SK-N-MC (cell line): ENCODE data around the gene ZG16B.

ENCODE experiments used
- DNase-seq: peaks from one replicate; pipeline ENCODE4 v3.0.0-alpha.2; 2011; ENCODE audit warnings: low read depth, low spot score
- H3K27ac ChIP-seq: fragments of 200-600 bp; sonication (generic); 2 replicates; pipeline ENCODE4 v1.5.1; 2016; ENCODE audit warnings: mixed run types
- H3K36me3 ChIP-seq: fragments of 200-600 bp; sonication (generic); 2 replicates; pipeline ENCODE4 v1.6.1; 2017; ENCODE audit warnings: antibody characterized with exemption, low read length, mixed read lengths; ENCODE audit not compliant: insufficient read depth
- H3K4me3 ChIP-seq: fragments of 200-600 bp; sonication (generic); 2 replicates; pipeline ENCODE4 v1.5.1; 2016
- H3K9ac ChIP-seq: fragments of 200-600 bp; sonication (generic); 2 replicates; pipeline ENCODE4 v1.8.0; 2017; ENCODE audit warnings: mixed run types, mixed read lengths; ENCODE audit not compliant: insufficient read length
- H3K9me3 ChIP-seq: fragments of 200-600 bp; sonication (generic); 2 replicates; pipeline ENCODE4 v1.6.1; 2017; ENCODE audit warnings: low read depth, mild to moderate bottlenecking, antibody characterized with exemption, low read length, moderate library complexity, mixed read lengths
- EZH2 ChIP-seq: fragments of 200-600 bp; sonication (generic); IDR thresholded peaks from one replicate; pipeline ENCODE4 v1.6.1; 2017; ENCODE audit warnings: antibody characterized with exemption
- FOXP2 ChIP-seq: optimal IDR thresholded peaks from 2 replicates; pipeline ENCODE3; 2011; ENCODE audit warnings: mild to moderate bottlenecking, moderate library complexity; ENCODE audit not compliant: insufficient read depth; ENCODE audit errors: extremely low read length, control extremely low read depth
- POLR2AphosphoS5 ChIP-seq: IDR thresholded peaks from 2 replicates; pipeline ENCODE4 v1.6.1; 2012; ENCODE audit warnings: mild to moderate bottlenecking, low read depth, low read length, borderline replicate concordance

The ZG16B gene

GRCh38 chr16:2814551-2815298, 15.4 kb upstream of the ZG16B start:
- Histone ChIP-seq H3K27ac (no peak overlapping the region), H3K4me3 (no peak overlapping the region), H3K36me3 (no peaks in the 10 kb centered on the region), H3K9ac (no peak overlapping the region), H3K9me3 (no peaks in the 10 kb centered on the region)
- DNase-seq: no peak
- TF ChIP-seq POLR2AphosphoS5: no peak
- no peak for TF ChIP-seq EZH2
- TF ChIP-seq FOXP2: no peak

GRCh38 chr16:2815299-2815771, 14.8 kb upstream of the ZG16B start:
- H3K4me3 ChIP-seq: no peak overlapping the region
- no peak for DNase-seq
- H3K36me3 ChIP-seq: no peaks in the 10 kb centered on the region
- H3K27ac ChIP-seq: no peak overlapping the region
- H3K9ac ChIP-seq: no peak overlapping the region
- TF ChIP-seq EZH2 (no peak), POLR2AphosphoS5 (no peak), FOXP2 (no peak)
- H3K9me3 ChIP-seq: no peaks in the 10 kb centered on the region

GRCh38 chr16:2816751-2817339, 13.3 kb upstream of the ZG16B start, which contains the start of gene PRSS21:
TSS of gene PRSS21 (plus strand) at chr16:2817237. CDS start at chr16:2817269, 32 bp downstream.
- H3K4me3 ChIP-seq: no peak within 1 kb of the TSS
- no peak within 1 kb of the TSS for H3K27ac ChIP-seq
- no peaks in the 10 kb centered on the region for H3K9me3 ChIP-seq
- no peak for DNase-seq
- TF ChIP-seq FOXP2: no peak
- TF ChIP-seq EZH2: no peak
- TF ChIP-seq POLR2AphosphoS5: no peak
- no peak within 1 kb of the TSS for H3K9ac ChIP-seq
- no peaks in the 10 kb centered on the region for H3K36me3 ChIP-seq

GRCh38 chr16:2817340-2818271, 12.5 kb upstream of the ZG16B start:
- Histone ChIP-seq H3K9ac (no peak overlapping the region), H3K9me3 (no peaks in the 10 kb centered on the region), H3K4me3 (no peak overlapping the region), H3K36me3 (no peaks in the 10 kb centered on the region), H3K27ac (no peak overlapping the region)
- TF ChIP-seq FOXP2 (no peak), EZH2 (no peak), POLR2AphosphoS5 (no peak)
- DNase-seq: no peak

GRCh38 chr16:2818272-2818876, 11.7 kb upstream of the ZG16B start:
- Histone ChIP-seq H3K27ac (no peak overlapping the region), H3K36me3 (no peaks in the 10 kb centered on the region), H3K9ac (no peak overlapping the region), H3K9me3 (no peaks in the 10 kb centered on the region), H3K4me3 (no peak overlapping the region)
- no peak for DNase-seq
- TF ChIP-seq EZH2 (no peak), POLR2AphosphoS5 (no peak), FOXP2 (no peak)

- no peak for DNase-seq
- Histone ChIP-seq H3K9me3 (no peaks in the 10 kb centered on the region), H3K4me3 (no peak overlapping the region), H3K27ac (no peak overlapping the region), H3K9ac (no peak overlapping the region), H3K36me3 (no peaks in the 10 kb centered on the region)
- no peak for TF ChIP-seq EZH2
- no peak for TF ChIP-seq FOXP2
- no peak for TF ChIP-seq POLR2AphosphoS5
These were observed 10.7 kb upstream of the ZG16B start for GRCh38 chr16:2819179-2819938.

GRCh38 chr16:2819939-2820835, 9.9 kb upstream of the ZG16B start:
- Histone ChIP-seq H3K9ac (no peak overlapping the region), H3K9me3 (no peaks in the 10 kb centered on the region), H3K36me3 (no peaks in the 10 kb centered on the region), H3K4me3 (no peak overlapping the region), H3K27ac (no peak overlapping the region)
- TF ChIP-seq EZH2 (no peak), POLR2AphosphoS5 (no peak), FOXP2 (no peak)
- no peak for DNase-seq
